ENCODE results near the gene DMKN. TPM values are rescaled to one million over a fixed set of nuclear protein-coding genes. Genes with fewer than 3 reads are reported as not detected.
A peak's percentile ranks its signal among the peaks of the same experiment; 100 is the strongest.

Gene DMKN
- total and polyA plus RNA-seq, 2 of the 8 experiments (the other 6 are each of a cell fraction or from before 2014, with no cell fraction given): 290 to 330 TPM

DNA sequence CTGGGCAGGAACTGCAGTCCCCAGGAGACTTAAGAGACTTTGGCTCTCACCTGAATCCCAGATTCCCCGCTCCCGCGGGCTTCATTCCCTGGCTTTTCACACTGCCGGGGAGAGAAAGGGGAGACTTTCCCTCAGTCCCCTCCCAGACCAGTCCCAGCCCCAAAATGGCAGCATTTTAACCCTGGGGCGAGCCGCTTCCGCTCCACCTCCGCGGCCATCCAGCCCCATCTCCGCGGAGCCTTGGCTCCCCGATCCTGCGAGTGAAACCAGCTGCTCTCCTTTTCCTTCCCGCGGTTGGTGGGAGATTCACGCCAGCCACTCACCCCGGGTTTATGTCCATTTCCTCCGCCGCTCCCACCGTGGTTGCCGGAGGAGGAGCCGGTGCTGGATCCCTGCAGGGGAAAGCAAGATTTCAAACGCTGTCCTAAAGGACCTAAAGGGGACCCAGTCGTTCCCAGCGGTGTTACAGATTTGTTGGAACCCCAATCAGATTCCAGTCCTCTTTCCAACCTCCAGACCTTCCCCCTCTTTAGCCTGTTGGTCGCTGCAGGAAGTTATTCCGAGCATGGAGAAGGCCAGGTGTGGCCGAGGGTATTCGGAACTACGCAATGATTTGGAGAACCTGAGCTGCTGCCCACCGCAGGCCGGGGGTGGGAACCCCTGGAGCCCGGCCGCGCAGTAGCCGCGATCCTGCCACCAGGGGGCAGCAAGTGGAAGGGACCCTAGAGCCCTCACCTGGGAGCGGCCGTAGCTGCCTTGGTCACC, 3.4 kb downstream of the DMKN start (continued):
- TF ChIP-seq RNF2 (IDR thresholded peaks at IDR 0.05; ENCODE audit: borderline replicate concordance, low read depth, low read length, missing control alignments, poor library complexity, severe bottlenecking) (no peak), TAF1 (IDR thresholded peaks at IDR 0.05; ENCODE audit: low read depth, low read length) (peak; percentile 88), HDAC2 (IDR thresholded peaks at IDR 0.05; ENCODE audit: borderline replicate concordance in 1 of 2, low read depth in 2 of 2, low read length in 2 of 2) (0 out of 4 replicates have a peak, but pooled peaks have one; percentile 2 to 5), JUN (IDR thresholded peaks at IDR 0.05; ENCODE audit: low read depth, low read length) (no peak), BRCA1 (IDR thresholded peaks at IDR 0.05; ENCODE audit: low read depth, low read length) (no peak; the same call in 1 of the 2 replicates), TEAD4 (IDR thresholded peaks at IDR 0.05; ENCODE audit: low read depth, low read length) (peak; percentile 99), BACH1 (IDR thresholded peaks at IDR 0.05; ENCODE audit: low read length) (0 out of 2 replicates have a peak, but pooled peaks have one; percentile 24), GABPA (IDR thresholded peaks at IDR 0.05; ENCODE audit: borderline replicate concordance, insufficient read depth, low read length) (no peak), RFX5 (IDR thresholded peaks at IDR 0.05; ENCODE audit: borderline replicate concordance, low read depth, low read length) (no peak), SP4 (IDR thresholded peaks at IDR 0.05; ENCODE audit: low read length) (peak; percentile 59; the same call in 1 of the 2 replicates), SIN3A (conservative IDR thresholded peaks at IDR 0.05 in 1 of 2, IDR thresholded peaks at IDR 0.05 in 1 of 2; ENCODE audit: low read depth in 1 of 2, low read length in 2 of 2) (peak in 1 of 2 experiments; percentile 67; a peak in 1 of 4 replicates), EZH2 (IDR thresholded peaks at IDR 0.05; ENCODE audit: low read depth, low read length, severe bottlenecking) (no peak), TBP (IDR thresholded peaks at IDR 0.05; ENCODE audit: low read depth, low read length) (peak; percentile 89), POU5F1 (IDR thresholded peaks at IDR 0.05; ENCODE audit: low read depth, low read length) (no peak)
- TF ChIP-seq, protein P1, sequence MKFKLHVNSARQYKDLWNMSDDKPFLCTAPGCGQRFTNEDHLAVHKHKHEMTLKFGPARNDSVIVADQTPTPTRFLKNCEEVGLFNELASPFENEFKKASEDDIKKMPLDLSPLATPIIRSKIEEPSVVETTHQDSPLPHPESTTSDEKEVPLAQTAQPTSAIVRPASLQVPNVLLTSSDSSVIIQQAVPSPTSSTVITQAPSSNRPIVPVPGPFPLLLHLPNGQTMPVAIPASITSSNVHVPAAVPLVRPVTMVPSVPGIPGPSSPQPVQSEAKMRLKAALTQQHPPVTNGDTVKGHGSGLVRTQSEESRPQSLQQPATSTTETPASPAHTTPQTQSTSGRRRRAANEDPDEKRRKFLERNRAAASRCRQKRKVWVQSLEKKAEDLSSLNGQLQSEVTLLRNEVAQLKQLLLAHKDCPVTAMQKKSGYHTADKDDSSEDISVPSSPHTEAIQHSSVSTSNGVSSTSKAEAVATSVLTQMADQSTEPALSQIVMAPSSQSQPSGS (IDR thresholded peaks at IDR 0.05; ENCODE audit: low read length): no peak
- TF ChIP-seq, protein P2, sequence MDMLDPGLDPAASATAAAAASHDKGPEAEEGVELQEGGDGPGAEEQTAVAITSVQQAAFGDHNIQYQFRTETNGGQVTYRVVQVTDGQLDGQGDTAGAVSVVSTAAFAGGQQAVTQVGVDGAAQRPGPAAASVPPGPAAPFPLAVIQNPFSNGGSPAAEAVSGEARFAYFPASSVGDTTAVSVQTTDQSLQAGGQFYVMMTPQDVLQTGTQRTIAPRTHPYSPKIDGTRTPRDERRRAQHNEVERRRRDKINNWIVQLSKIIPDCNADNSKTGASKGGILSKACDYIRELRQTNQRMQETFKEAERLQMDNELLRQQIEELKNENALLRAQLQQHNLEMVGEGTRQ (IDR thresholded peaks at IDR 0.05; ENCODE audit: low read length): no peak
- TF ChIP-seq, protein P3, sequence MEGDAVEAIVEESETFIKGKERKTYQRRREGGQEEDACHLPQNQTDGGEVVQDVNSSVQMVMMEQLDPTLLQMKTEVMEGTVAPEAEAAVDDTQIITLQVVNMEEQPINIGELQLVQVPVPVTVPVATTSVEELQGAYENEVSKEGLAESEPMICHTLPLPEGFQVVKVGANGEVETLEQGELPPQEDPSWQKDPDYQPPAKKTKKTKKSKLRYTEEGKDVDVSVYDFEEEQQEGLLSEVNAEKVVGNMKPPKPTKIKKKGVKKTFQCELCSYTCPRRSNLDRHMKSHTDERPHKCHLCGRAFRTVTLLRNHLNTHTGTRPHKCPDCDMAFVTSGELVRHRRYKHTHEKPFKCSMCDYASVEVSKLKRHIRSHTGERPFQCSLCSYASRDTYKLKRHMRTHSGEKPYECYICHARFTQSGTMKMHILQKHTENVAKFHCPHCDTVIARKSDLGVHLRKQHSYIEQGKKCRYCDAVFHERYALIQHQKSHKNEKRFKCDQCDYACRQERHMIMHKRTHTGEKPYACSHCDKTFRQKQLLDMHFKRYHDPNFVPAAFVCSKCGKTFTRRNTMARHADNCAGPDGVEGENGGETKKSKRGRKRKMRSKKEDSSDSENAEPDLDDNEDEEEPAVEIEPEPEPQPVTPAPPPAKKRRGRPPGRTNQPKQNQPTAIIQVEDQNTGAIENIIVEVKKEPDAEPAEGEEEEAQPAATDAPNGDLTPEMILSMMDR (IDR thresholded peaks at IDR 0.05; ENCODE audit: control extremely low read depth in 1 of 3, insufficient read depth in 1 of 3, low read depth in 1 of 3, low read length in 3 of 3): peak; percentile 94 to 97 (median 96)

Measured in H1 (cell line).